NCI-H187 treated with DMSO at 0.1 percent for 48 hours (cell line): ENCODE results near the gene NCS1.

ENCODE experiments used
- DNase-seq: peaks from one replicate; lab custom pipeline; 2025; lab: John Stamatoyannopoulos, UW

Gene NCS1

DNA sequence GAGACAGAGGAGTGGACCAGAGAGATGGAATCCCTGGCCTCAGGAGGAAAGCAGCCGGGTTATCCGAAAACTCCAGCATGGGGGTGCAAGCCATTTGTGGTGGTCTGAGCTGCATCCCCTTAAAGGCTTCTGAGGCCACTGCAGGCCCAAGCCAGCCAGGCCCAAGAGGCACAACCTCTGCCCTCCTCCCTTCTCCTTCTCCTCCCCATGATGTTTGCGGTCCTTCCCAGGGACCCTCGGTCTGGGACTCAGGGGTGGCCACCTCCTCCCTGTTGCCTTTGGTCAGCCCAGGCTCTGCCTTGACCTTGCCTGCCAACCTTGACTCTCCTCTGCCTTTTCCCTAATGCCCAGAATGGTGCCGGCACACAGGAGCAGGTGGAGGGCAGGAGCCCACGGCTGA is 4.6 kb downstream of the NCS1 start:
- DNase-seq, result no peak

DNA sequence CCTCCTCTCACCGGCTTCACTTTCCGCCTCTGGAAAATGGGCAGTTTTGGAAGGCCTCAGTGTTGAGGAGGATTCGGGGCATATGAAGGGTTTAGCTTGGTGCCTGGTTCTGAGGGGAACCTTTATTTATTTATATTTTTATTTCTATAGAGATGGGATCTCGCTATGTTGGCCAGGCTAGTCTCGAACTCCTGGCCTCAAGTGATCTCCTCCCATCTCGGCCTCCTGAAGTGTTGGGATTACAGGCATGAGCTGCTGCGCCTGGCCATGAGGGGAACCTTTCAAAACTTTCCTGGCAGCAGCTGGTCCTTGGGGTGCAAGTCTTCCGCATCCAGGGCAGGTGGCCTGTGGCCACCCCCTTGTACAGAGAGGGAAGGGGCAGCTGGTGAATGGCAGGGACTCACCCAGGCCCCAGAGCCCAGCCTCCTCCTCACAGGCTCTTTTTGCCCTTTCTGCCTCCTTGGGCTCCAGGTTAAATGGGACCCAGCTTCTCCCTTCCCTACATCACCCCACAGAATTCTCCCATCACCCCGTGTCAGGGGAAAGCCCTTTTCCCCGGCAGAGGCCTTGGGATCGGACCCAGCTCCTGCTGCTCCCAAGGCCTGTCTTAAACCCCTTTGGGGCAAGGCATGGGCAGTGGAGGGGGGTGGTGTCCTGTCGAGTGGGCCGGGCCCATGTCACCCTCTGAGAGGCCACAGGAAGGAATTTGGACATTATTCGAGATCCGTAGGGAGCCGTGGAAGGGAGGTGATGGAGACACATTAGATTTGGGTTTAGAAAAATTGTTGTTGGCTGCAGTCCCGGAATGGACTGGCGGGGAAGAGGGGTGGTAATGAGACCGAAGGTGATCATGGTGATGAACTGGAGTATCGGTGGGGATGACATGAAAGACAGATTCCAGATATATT is 5.9 kb downstream of the NCS1 start:
- no peak for DNase-seq

DNA sequence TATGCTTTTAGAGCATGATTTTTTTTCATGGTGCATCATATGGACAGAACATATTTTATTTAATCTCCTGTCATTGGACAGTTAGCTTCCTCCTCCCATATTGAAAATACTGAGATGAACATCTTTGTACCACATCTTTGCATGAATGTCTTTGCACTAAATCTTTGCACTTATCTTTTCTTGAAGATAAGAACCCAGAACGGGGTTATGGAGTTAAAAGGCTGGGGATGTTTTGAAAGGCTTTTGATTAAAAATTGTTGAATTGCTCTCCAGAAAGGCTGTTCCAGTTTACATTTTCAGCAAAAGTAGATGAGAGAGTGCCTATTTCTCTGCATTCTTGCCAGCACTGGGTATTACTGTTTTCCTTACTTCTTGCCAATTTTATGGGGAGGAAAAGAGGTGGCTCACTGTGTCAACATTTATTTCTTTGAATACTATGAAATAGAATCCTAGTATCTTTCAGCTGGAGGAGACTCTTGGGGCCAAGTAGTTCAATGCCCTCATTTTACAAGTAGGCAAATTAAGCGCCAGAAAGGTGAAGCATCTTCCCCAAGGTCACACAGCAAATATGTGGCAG is 7.2 kb downstream of the NCS1 start:
- DNase-seq, result no peak

DNA sequence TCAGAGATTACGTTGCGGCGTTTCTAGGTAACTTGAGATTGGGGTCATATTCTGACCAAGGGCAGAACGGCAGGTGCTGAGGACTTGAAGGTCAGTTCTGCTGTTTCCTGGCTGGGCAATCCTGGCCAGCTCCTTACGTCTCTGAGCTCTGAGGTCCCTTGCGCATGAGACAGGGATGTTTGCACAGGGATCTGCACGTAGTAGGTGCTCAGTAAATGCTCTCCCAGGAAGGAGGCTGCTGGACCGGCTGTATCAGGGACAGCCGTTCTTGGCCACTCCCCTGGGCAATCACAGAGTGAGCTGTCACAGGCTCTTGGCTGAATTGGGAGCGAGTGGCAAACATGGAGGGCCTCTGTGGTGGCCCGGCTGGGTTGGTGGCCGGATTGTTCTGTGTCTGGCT is 8.3 kb downstream of the NCS1 start:
- DNase-seq, result no peak

DNA sequence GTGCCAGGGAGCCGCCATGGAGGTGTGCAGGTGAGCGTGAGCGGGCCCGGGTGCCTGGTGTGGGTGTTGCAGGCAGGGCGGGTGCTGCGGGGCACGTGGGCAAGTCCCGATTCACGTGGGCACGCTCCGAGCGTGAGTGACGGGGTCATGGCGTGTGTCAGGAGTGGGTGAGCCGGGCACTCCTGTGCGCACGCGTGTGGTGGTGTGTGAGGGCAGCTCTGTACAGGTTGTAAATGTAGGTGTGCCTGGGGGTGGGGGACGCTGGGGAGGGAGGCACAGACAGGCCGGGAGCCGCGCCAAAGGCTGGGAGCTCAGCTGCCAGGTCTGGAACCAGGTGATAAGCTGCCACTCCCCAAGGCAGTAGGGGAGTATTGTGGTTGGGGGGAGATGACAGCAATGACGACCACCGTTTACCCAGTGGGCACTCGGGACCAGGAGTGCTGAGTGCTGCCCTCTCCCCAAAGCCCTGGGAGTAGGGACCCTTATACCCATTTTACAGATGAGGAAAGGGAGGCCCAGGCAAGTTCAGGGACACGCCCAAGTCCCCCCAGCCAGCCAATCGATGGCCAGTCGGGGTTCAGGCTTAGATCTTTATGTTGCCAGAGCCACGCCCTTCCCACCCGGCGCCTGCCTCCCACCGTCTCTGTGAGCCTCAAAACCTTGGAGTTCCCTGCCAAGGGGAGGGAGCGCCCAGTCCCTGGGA is 9.6 kb downstream of the NCS1 start:
- no peak for DNase-seq

DNA sequence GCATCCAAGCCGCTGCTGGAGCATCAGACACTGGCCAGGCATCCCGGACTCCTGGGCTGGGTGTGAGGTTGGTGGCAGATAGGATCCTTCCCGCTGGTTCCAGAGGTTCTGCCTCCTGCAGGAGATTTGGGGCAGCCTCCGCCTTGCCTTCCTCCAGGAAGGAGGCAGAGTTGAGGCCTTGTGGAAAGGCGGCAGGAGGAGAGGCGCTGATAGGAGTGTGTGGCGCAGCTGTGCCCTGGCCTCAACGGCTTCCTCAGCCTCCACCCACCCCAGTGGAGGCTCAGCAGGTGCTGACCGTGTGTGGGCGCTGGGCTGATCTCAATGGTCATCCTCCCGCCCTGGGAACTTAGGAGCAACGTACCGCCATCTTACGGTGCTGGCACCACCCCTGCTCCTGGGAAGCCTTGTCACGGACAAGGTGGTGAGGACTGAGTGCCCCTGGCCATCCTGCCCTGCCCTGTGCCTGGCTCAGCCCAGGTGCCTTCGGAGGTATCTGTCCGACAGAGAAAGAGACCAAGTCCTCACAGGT is 10.2 kb downstream of the NCS1 start:
- no peak for DNase-seq

DNA sequence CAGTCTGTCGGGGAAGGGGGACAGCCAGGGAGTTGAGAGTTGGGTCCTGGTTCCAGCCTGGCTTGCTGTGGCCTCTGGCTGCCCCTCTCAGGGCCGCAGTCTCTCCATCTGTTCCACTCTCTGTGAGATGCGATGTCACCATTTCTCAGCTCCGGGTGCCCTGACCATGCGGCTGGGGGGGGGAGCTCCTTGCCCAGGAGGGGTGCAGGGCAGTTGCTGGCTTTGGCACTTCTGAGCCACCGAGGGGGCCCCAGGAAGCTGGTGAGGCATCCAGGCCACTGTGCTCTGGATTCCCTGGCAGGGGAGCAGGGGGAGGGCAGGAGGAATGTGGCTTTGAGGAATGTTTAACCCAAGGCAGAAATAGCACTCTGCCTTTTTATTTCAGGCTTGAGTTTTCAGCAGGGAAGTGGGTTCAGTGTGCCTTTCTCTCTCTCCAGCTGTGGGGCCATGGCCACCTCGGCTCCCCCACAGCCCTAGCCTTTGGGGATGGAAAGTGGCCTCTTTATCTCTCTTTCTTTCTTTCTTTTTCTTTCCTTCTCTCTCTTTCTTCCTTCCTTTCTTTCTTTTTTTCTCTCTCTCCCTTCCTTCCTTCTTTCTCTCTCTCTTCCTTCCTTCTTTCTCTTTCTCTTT is 11.0 kb downstream of the NCS1 start:
- DNase-seq, result no peak

DNA sequence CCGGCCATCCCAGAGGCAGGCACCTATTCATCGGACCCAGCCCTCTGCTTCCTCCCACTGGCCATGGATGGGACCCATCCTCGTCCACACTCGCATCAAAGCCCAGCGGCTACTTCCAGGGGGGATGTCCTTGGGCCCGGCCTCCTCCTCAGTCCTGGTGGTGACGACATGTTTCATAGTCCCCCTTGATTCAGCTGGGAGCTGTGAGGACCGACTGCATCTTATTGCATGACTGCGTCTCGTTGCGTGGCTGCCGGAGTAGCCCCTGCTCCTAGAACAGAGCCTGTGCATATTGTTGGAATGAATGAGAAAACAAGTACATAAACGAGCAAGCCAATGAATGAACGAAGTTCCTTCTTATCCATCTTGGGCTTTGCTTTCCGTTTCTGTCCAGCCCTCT is 12.8 kb downstream of the NCS1 start:
- no peak for DNase-seq

DNA sequence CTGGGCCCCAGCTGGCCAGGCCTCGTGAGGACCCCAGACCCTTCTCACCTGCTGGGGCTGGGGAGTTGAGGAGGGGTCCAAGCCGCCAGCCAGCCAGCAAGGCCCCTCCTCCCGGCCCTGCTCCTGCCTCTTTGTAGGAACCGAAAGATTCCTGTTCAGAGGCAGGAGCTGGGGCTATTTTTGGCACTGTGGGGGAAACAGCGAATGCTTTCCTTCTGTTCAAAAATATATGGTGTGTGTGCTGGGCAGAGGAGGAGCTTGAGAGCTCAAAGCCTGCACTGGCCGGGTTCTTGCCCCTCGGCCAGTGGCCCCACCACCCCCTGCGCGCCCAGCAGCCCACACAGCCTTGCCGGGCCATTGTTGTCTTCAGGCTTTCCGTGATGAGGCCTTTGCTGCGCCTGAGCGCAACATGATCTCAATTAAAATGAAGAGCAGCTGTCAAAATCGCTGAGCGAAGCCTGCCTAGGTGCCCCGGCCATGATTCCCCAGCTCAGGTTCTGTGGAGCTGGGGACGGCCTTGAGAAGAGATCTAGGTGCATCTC is 13.4 kb downstream of the NCS1 start:
- DNase-seq, result no peak

DNA sequence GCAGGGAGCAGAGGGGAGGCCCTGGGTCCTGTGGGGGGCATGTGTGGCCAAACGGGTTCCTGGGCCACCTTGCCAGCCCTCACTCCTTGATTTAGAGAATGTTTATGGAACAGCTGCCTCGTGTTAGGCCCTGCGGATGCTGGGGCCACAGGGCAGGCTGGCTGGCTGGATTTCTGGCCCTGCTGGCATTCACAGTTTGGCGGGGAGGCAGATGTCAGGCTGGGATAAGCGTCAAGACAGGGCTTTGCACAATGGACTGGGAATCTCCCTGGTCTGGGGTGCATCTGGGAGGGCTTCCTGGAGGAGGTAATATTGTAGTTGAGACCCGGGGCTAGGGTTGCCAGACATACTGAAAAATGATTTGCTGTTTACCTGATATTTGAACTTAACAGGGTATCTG is 13.8 kb downstream of the NCS1 start:
- DNase-seq, result no peak

DNA sequence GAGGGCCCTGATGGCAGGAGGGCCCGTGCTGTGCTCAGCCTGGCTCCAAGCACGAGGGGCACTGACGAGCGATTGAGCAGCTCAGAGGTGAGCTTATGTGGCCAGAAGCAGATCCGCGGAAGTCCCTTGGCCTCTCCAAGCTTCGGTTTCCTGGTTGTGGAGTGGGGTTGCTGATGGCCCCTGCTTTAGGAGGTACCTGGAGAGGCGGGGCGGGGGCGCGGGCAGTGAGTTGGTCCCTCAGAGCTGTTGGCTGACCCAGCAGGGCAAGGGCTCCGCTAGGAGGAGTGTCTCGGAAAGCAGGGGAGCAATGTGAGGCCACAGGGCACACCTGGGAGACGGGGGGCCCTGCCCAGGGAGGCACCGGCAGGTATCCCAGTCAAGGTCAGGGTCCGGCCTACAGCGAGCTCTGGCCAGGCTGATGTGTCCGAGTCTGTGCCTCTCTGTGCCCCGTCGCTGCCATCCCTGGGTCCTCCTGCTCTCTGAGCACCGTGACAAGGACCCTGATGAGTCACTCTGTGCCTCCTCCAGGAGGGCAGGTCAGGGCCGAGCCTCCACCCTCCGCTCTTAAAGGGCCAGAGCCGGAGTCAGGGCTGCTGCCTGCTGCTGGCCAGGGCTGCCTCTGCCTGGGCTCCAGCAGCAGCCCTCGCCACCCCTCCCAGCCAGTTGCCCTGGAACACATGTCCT is 14.8 kb downstream of the NCS1 start:
- DNase-seq, result no peak

DNA sequence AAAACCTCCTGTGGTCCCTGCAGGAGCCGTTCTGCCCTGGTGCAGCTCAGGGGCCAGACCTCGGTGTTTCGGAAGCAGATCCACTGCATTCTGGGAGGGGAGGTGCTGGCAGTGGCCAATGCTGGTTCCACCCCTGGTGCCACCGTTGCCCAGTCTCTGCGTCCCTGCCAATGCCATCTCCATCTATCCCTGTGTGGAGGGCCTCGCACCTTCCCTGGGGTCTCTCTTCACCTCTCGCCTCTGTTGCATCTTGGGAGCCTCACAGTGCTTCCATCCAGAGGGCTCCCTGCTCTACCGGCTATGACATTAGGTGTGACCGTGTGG is 15.3 kb downstream of the NCS1 start:
- DNase-seq, result no peak

DNA sequence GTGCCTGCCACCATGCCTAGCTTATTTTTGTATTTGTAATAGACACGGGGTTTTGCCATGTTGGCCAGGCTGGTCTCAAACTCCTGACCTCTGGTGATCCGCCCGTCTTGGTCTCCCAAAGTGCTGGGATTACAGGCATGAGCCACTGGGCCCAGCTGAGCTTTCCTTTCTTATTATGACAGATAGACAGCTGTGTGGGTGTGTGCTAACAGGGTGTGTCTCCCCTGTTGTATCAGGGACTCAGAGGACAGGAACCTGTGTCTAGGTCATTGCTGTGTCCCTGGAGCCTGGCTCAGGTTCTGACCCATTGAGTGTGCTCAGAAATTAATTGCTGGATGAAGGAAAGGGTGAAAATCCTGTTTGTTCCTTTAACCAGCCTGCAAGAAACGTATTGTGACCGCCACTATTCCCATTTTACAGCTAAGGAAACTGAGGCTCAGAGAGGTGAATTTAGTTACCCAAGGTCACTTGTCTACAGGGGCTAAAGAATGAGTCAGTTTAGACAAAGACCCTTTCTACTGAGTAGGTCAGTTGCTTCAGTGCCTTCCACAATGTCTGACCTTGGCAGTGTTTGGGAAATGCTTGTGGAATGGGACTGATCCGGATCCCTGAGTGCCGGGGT is 16.8 kb downstream of the NCS1 start:
- no peak for DNase-seq

DNA sequence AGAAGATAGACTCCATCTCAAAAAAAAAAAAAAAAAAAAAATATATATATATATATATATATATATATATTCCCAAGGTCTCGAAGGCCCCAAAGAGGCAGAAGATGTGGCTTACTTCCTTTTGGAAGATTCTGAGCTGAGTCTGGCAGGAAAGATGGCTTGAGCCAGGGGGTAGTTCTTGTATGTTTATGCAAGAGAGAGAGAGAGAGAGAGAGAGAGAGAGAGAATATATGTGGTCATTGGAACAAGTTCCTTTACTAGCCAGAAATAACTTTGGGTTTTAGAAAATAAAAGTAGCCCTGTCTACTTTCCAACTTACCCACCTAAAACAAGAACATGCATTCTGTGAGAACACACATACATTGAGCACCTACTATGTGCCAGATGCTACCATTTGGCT is 17.6 kb downstream of the NCS1 start:
- no peak for DNase-seq

DNA sequence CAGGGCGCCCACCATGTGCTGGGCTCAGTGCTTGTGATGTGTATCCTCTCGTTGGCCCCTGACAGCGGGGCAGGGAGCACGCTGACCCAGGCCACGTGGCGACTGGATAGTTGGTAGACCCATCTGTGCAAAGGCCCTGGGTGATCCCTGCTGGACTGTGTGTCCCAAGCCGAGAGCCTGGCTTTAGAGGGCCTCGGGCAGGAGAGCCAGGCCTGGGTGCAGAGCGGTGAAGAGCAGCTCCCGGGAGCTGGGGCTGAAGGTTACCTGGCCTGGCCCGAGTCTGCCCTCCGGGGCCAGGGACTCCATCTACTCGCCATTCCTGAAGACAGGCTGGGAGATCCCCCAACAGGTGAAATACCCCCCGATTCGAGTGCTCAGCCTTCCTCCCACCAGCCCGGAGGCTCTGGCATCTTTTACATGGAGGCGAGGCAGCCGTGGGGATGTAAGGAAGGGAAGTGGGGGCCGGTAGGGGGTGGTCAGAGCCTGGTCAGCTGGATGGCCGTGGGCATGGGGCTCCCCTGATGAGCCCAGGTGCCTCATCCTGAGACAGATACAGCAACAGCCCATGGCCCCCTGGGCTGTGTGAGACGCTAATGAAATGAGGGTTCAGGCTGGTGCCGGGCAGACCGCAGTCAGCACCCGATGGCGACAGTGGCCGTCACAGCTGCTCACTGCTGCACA is 19.0 kb downstream of the NCS1 start:
- DNase-seq, result no peak

DNA sequence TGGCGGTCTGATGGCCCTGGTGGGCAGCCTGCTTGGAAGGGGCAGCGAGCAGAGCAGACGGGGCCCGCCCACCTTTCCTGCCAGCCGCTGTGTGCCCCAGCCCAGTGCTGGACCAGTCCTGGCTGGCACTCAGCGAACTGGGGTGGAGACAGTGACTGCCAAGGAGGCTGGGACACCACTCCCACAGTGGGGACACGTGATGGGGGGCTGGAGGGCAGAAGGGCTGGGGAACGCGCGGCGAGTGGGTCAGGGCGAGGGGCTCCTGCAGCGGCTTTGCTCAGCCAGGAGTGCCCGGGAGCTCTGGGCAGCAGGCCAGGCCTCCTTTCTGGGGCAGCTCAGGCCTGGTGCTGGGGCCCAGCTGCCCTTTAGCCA is 19.5 kb downstream of the NCS1 start:
- no peak for DNase-seq

DNA sequence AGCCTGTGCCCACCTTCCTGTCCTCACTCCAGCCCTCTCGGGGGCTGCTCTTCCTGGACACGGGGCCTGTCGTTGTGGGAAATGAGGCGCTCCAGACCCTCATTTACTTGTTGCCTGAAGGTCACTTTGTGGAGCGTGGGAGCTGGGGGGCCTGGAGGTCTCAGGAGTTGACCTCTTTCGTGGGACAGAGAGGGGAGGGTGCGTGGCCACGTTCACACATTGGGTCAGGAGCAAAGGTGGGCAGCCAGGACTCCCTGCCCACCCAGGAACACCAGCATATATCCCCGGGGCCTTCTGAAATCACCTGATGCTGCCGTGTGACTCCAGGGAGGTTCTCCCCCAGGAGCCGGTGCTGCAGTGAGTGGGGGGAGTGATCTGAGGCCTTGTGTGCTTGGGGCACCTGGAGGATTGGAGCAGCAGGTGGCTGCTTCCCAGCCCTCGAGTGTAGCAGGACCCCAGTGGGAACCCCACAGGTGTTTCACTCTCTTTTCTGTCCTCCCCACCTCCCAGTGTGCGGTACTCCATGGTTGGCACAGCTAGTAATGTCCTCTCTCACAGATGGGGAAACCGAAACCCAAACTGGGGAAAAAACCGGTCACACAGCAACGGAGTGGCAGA is 20.3 kb downstream of the NCS1 start:
- DNase-seq, result no peak

DNA sequence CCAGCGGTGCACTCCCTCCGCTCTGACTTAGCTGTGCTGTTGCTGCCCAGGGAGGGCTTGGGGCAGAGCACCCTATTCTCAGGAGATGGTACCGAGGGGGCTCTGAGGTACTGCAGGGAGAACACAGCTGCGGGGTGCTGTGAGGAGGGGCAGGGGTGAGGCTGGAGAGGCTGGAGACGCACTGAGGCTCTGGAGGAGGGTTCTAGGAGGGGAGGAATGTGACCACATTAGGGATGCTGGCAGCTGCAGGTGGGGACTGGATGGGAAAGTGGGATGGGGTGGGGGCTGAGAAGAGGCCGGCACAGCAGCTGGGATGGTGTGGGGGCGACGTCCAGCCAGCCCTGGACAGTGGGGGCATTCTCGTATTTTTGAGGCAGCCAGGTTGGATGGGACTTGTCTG is 20.9 kb downstream of the NCS1 start:
- no peak for DNase-seq

DNA sequence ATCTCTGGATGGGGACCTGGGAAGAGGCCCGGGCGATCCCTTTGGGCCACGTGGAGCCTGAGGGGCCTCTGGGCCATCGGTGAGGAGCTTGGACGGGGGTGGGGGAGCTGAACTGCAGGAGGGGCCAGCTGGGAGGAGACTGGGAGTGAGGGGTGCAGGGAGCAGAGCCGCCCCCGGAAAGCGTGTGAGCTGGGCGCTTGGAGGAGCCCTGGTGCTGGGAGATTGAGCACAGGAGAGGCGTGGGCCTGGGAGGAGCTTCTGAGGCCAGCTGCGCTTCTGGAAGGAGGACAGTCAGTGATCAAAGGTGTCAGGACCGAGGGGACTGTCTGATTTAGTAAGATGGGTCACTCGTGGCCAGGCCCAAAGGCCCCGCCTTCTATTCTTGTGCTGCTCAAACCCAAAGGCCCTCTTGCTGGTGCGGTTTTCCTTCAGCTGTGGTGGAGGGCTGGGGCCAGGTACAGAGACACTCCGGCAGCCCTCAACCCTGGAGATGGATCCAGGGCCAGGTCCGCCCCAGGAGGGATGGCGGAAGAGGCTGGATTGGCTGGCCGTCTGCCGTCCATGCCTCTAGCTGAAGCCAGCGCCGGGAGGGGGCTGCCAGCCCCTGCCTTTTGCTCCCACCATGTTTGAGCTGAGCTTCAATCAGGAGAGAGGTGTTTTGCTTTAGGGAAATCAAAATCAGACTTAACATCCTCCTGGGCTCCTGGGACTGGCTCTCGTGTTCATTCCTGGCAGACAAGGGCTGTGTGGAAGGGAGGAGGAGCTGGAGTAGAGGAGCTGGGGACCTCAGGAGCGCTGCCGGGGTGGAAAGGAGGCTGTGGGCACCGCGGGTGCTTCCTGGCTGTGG is 21.6 kb downstream of the NCS1 start:
- DNase-seq, result no peak
